ENCODE measurements around the gene OCA2.

OCA2 gene

DNA sequence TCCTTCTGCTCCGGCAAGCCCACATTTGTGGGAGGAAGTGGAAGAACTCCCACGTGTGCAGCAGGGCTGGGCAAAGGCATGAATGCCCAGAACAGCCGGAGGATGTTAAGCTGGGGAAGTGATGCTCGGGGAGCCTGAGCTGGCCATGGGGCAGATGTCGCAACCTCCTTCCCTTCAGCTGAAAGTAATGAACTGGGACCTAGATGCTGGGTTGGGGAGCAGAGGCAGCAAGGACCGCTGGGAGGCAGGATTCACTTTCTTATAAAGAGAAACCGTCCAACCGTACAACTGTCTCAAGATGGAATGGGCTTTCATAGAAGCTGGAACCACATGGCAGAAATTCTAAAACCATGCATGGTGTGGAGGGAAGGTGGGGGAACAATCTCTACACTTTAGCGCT, 290.9 kb downstream of the OCA2 start:
- no peak for DNase-seq (ENCODE audit: low read depth)

GRCh38 chr15:27807335-27807734, 291.8 kb downstream of the OCA2 start:
- no peak for DNase-seq (ENCODE audit: low read depth)

DNA sequence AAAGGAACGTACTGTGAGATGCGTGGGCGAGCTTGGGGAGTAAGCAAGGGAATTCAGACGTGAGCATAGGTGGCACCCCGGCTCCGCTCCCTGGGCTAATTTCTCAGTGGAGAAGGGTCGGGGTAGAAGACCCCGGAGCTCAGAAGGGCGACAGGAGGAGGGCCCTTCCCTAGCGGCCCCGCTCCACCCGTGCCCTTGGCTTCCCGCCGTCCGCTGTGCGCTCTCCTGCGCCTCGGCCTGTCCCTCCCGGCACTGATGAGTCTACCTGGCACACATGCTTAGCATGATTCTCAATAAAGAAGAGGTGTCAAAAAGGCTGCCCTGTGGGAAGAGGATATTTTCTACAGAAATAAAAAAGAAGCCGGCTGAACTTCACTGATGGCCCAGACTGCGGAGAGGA, 292.7 kb downstream of the OCA2 start:
- DNase-seq (ENCODE audit: low read depth) = no peak

- DNase-seq (ENCODE audit: low read depth) = no peak
These were observed 293.6 kb downstream of the OCA2 start for GRCh38 chr15:27805261-27806220.

DNA sequence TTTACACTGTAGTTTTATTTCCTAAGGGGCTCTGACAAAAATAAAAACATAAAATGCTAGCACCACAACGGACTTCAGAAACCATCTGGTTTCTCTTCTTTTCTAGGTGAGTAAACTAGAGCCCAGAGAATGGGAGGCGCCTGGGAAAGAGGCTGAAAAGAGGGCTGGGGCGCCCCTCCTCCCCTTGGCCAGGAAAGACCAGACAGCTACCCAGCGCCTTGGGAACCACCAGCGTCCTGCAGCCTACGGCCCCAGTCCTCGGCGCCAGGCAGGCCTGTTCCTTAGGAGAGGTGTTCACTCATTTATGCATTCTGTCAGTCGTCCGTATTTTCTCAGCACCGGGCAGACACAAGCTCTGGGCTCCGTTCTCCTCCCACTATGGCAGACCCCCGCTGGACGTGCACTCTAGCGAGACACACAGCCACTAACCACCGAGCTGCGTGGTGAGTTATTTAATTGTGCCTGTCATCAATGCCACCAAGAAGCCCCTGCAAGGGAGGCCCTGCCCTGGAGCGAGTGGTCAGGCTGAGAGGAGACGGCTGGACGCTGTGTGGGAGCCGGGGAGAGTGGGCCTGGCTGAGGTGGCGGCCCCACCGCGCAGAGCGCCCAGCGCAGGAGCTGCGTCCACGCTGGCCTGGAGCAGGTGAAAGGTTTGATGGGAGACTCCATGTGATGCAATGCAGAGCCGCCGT, 294.4 kb downstream of the OCA2 start:
- no peak for DNase-seq (ENCODE audit: low read depth)

GRCh38 chr15:27798807-27799206, 300.3 kb downstream of the OCA2 start:
- DNase-seq (ENCODE audit: low read depth) = no peak

GRCh38 chr15:27797765-27798164, 301.4 kb downstream of the OCA2 start:
- no peak for DNase-seq (ENCODE audit: low read depth)

- DNase-seq (ENCODE audit: low read depth) = no peak
These were observed 302.5 kb downstream of the OCA2 start for GRCh38 chr15:27796405-27797320.

DNA sequence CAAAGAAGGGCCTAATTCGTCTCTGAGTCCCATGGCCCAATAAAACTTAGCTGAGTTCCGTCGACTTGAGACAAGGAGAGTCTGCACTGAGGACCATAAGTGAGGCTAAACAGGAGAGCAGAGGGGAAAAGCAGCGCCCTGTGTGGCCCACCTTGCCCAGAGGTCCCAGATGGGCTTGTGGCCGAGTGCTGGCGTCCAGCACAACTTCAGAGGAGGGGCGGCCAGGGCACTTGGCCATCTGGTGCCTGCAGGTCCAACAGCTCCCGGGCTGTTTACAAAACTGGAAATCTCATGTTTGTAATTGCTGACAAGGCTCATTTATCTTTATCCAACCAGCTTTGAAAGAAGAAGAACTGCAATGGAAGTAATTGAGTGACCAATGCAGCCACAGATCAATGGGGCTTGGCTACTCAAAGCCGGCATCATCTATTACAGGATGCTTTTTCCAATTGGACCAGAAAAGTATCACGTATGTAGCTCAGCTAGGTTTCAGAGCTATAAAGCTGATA, 306.3 kb downstream of the OCA2 start:
- DNase-seq (ENCODE audit: low read depth) = no peak

- no peak for DNase-seq (ENCODE audit: low read depth)
These were observed 308.8 kb downstream of the OCA2 start for GRCh38 chr15:27790270-27790669.

DNA sequence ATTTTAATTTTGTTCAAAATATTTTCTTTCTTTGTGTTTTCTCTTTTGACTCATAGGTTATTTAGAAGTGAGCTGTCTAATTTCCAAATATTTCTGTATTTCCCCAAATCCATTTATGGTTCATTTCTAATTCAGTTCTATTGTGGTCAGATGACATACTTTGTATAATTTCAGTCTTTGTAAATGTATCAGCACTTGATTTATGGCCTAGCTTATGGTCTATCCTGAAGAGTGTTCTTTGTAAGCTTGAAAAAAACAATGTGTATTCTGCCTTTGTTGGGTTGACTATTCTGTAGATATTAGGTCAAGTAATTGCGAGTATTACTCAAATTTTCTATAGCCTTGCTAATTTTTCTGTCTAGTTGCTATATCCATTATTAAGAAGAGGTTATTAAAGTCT, 311.2 kb downstream of the OCA2 start:
- no peak for DNase-seq (ENCODE audit: low read depth)

GRCh38 chr15:27784107-27784506, 315.0 kb downstream of the OCA2 start:
- no peak for DNase-seq (ENCODE audit: low read depth)

DNA sequence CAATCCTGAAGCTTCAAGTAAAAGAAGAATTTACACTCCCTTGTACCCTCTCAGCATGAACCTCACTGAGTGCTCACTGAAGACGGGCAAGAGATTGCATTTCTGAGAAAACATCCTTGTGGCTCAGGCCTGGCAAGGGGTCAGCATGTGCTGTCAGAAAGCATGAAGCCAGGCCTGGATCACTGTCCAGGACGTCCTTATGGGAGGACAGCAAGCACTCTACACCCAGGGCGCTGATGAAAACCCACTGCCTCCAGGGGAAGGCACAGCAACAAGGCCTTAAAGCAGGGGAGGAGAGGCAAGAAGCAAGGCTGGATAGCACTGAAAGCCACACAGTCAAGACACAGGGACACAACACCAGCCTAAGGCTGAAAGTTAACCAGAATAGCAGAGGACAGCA, 315.4 kb downstream of the OCA2 start:
- DNase-seq (ENCODE audit: low read depth) = no peak

DNA sequence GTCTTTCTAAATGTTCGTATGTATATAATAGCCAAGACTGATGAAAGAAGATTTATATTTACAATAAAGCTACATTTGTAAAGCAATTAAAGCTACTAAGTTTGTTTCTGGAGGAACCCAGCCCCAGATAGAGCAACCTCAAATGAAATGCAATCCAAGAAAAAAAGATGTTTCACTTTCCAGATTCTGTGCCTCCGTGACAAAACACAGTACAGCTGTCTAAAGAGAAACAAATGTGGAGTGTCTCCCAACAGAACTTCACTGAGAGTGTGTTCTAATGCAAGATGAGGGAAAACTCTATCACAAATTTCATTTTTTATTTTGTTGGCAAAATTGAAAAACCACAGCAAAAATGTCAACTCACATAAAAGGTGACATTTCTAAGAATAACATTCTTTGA, 317.0 kb downstream of the OCA2 start:
- DNase-seq (ENCODE audit: low read depth) = no peak

GRCh38 chr15:27776501-27776900, 322.6 kb downstream of the OCA2 start:
- no peak for DNase-seq (ENCODE audit: low read depth)

GRCh38 chr15:27774638-27775037, 324.5 kb downstream of the OCA2 start:
- DNase-seq (ENCODE audit: low read depth) = no peak

- no peak for DNase-seq (ENCODE audit: low read depth)
These were observed 324.9 kb downstream of the OCA2 start for GRCh38 chr15:27774191-27774590.

- DNase-seq (ENCODE audit: low read depth) = no peak
These were observed 327.2 kb downstream of the OCA2 start for GRCh38 chr15:27771892-27772291.

GRCh38 chr15:27770769-27771554, 328.2 kb downstream of the OCA2 start:
- DNase-seq (ENCODE audit: low read depth) = no peak

GRCh38 chr15:27770086-27770607, 329.0 kb downstream of the OCA2 start:
- DNase-seq (ENCODE audit: low read depth) = no peak

DNA sequence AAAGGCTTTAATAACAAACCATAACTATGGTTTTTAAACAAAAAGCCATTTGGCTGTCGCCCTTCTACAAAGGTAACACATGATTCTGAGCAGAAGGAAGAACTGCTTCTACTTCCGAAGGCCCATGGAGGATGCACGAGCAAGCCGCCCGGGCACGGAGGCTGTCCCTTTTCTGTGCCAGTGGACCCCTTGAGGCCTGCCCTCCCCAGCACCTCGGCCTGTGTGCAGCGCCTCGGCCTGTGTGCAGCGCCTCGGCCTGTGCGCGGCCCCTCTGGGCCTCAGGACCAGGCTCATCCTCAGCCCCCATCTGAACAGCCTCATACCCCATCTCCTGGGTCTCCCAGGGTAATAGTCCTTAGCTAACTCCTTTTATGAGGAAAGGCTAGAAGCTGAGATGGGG, 329.5 kb downstream of the OCA2 start:
- DNase-seq (ENCODE audit: low read depth) = no peak
